Measurements from ENCODE around the gene ADPRHL1.

ADPRHL1 gene

GRCh38 chr13:113401452-113402415, 51.6 kb downstream of the ADPRHL1 start:
- no peak for DNase-seq (ENCODE audit: low read depth)
- no peak overlapping the region for H3K4me3 ChIP-seq (ENCODE audit: low read depth, low read length)
- TF ChIP-seq, protein P1, sequence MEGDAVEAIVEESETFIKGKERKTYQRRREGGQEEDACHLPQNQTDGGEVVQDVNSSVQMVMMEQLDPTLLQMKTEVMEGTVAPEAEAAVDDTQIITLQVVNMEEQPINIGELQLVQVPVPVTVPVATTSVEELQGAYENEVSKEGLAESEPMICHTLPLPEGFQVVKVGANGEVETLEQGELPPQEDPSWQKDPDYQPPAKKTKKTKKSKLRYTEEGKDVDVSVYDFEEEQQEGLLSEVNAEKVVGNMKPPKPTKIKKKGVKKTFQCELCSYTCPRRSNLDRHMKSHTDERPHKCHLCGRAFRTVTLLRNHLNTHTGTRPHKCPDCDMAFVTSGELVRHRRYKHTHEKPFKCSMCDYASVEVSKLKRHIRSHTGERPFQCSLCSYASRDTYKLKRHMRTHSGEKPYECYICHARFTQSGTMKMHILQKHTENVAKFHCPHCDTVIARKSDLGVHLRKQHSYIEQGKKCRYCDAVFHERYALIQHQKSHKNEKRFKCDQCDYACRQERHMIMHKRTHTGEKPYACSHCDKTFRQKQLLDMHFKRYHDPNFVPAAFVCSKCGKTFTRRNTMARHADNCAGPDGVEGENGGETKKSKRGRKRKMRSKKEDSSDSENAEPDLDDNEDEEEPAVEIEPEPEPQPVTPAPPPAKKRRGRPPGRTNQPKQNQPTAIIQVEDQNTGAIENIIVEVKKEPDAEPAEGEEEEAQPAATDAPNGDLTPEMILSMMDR (IDR thresholded peaks at IDR 0.05; ENCODE audit: insufficient read depth, low read depth, low read length, missing control alignments), result no peak

DNA sequence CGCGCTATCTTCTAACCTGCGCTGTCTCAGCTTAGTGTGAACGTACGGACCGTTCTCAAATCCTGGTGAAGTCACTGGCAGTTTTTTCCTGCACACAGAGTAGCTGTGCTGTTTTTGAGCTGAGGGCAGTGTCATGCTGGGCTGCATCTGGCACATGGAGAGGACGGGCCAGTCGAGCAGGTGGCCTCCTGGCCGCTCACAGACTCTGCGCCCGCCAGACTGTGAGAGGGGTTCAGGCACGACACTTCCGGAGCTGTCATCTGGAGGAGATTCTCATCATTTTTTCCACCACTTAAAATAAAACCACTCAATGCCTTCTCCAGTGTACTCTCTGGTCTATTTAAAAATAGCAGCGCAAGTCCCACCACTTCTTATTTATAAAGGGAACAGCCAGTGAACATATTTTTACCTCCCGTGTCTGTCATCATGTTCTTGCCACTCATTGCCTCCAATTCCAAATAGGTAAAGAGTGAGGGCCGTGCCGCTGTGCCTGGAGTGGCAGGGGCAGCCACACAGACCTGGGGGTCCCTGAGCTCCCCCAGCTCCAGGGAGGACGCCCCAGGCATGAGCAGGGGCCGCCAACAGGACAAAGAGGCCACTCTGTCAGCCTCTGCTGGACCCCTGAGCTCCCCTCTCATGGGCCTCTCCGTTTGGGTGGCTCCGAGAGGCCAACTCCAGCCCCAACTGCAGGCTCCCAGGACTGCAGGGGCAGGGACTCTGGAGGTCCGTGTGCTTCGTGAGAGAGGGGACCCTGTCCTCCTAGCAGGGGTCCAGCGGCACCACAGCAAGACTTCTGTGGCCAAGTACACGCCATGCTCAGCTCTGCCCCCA, 52.5 kb downstream of the ADPRHL1 start:
- TF ChIP-seq, protein P1 (IDR thresholded peaks at IDR 0.05; ENCODE audit: insufficient read depth, low read depth, low read length, missing control alignments), result no peak
- H3K4me3 ChIP-seq (ENCODE audit: low read depth, low read length), result no peak overlapping the region
- DNase-seq (ENCODE audit: low read depth), result no peak

DNA sequence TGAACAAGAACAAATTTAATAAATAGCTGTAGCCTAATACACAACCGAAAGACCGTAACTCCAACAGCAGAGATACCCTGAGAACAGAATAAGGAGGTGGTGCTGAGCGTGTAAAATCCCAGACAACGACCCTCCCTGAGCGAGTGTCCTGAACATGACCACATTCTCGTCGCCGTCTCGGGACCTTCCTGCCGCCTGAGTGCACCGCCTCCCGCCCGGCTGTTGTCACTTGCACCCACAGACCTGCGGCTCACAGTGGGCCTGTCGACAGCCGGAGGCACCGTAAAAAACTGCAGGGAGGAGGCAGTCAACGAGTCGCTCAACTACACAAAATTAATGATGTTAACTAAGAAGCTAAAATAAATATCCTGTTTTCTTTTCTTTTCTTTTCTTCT, 53.5 kb downstream of the ADPRHL1 start:
- no peak overlapping the region for H3K4me3 ChIP-seq (ENCODE audit: low read depth, low read length)
- TF ChIP-seq, protein P1 (IDR thresholded peaks at IDR 0.05; ENCODE audit: insufficient read depth, low read depth, low read length, missing control alignments), result no peak
- no peak for DNase-seq (ENCODE audit: low read depth)

DNA sequence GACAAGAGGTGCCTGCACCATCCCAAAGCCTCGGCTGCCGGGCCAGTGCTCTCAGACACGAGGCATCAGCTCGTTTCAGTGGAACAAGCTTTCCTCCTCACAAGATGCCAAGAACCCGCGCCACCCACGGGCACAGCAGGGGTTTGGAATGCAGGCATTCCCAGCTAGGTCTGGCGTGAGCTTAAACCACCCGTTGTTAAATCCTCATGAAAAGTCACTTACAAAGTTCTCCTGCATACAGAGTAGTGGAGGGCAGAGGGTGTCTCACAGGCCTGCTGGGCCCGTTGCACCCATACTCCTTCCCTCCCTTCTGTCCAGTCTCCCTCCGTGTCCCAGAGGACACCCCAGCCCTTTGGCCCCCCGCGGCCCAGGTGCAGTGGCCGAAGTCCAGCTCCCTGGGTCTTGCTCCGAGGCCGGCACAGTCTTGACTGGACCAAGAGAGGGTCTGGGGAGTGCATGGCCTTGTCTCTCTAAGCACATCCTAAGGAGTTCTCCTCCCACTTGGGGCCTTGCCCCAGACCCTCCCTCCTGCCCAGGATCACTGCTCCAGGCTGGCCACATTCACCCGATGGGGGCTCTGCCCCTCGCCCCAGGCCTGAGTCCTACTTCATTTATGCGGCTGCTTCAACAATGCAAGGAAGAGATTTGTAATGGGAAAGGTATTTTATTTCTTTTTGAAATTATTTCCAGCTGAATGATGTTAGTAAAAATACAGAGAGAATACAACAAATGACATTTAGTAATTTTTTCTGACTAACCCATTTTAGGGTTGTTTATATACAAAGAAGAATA, 54.1 kb downstream of the ADPRHL1 start:
- no peak overlapping the region for H3K4me3 ChIP-seq (ENCODE audit: low read depth, low read length)
- TF ChIP-seq, protein P1 (IDR thresholded peaks at IDR 0.05; ENCODE audit: insufficient read depth, low read depth, low read length, missing control alignments), result no peak
- no peak for DNase-seq (ENCODE audit: low read depth)

DNA sequence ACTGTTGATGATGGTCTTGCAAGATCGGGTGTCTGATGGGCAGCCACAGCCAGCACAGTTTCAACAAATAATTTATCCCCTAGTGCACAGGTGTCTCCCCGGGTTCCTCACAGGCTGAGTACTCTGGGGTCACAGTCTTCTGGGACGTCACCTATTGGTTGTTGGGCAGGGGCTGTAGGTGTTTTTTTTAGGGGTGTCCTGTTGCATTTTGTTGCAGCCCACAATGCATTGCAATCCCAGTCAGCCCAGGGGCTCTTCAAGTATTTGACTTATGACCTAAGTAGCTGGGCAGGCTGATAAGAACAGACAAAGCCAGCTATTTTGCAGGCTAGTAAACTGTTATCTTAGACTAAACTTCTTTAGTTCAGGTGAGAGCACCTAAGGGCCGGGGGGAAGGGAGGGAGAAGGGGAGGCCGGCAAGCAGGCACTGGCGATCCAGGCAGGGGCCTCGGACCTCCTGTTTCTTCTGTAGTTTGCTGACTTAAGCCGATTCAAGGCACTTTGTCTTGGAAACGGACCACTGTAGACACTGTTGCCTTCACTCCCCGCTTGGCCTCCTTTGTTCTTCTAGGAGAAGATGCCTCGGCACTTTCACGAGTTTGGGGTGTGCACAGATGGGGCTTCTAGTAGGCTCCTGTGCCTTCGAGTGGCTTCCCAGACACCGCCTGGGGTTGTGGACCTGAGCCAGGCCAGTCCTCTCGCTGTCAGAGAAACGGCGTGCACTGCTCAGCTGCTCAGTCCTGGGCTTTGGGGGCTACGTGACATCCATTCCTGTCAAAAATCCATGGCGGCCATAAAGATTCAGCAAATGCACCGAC, 55.5 kb downstream of the ADPRHL1 start:
- DNase-seq (ENCODE audit: low read depth), result no peak
- no peak overlapping the region for H3K4me3 ChIP-seq (ENCODE audit: low read depth, low read length)
- TF ChIP-seq, protein P1 (IDR thresholded peaks at IDR 0.05; ENCODE audit: insufficient read depth, low read depth, low read length, missing control alignments), result no peak

GRCh38 chr13:113394339-113394640, 59.0 kb downstream of the ADPRHL1 start:
- TF ChIP-seq, protein P1 (IDR thresholded peaks at IDR 0.05; ENCODE audit: insufficient read depth, low read depth, low read length, missing control alignments), result no peak
- DNase-seq (ENCODE audit: low read depth), result no peak
- H3K4me3 ChIP-seq (ENCODE audit: low read depth, low read length), result peak overlapping the region; percentile 36
